Lower lobe of right lung (tissue), 2 donors: ENCODE measurements around the gene UBE2I. TPM values are rescaled to one million over a fixed set of nuclear protein-coding genes. Genes with fewer than 3 reads are reported as not detected.

Experiments
- ATAC-seq, 2 donors: fragments of 200-7000 bp; cut with Tn5 transposase; one replicate each; pipeline ENCODE4 v1.9.1; 2020 to 2022; ENCODE audit warnings: mild to moderate bottlenecking in 2 of 2, moderate library complexity in 2 of 2
- DNase-seq: peaks from one replicate; pipeline ENCODE4 v3.0.0-alpha.2; 2020
- H3K27ac ChIP-seq: fragments of 200-600 bp; one replicate; pipeline ENCODE4 v1.8.0; 2022
- H3K27me3 ChIP-seq: fragments of 200-600 bp; one replicate; pipeline ENCODE4 v1.8.0; 2022; ENCODE audit warnings: low read depth
- H3K36me3 ChIP-seq: fragments of 200-600 bp; one replicate; pipeline ENCODE4 v1.8.0; 2022; ENCODE audit warnings: mild to moderate bottlenecking
- H3K4me1 ChIP-seq: fragments of 200-600 bp; one replicate; pipeline ENCODE4 v1.8.0; 2022
- H3K4me3 ChIP-seq: fragments of 200-600 bp; one replicate; pipeline ENCODE4 v1.8.0; 2022; ENCODE audit warnings: mild to moderate bottlenecking
- H3K9me3 ChIP-seq: fragments of 200-600 bp; one replicate; pipeline ENCODE4 v1.8.0; 2022
- intact Hi-C: fragments of 100-400 bp; cut with DNase I; formaldehyde crosslinking; loops from one replicate; pipeline ENCODE4 v1.11.0; 2022
- total RNA-seq: library from RNA; stranded (reverse); fragmentation: NEBNext Ultra II Directional; extraction: Animal tissue kit (Norgen Biotek cat#: 25700); gene quantifications from one replicate; pipeline ENCODE4 v1.2.1, GENCODE V29; 2021
- TF ChIP-seq, protein P1 (sequence below): fragments of 200-600 bp; IDR thresholded peaks from one replicate; pipeline ENCODE4 v1.8.0; 2022; ENCODE audit warnings: antibody characterized with exemption, mild to moderate bottlenecking
- donor health status: DM: no; HTN: yes; CAD: no; lungs with severe emphysema.

Gene UBE2I
- total RNA-seq, 1 donor from 2014 or later, result 93.4 TPM

DNA sequence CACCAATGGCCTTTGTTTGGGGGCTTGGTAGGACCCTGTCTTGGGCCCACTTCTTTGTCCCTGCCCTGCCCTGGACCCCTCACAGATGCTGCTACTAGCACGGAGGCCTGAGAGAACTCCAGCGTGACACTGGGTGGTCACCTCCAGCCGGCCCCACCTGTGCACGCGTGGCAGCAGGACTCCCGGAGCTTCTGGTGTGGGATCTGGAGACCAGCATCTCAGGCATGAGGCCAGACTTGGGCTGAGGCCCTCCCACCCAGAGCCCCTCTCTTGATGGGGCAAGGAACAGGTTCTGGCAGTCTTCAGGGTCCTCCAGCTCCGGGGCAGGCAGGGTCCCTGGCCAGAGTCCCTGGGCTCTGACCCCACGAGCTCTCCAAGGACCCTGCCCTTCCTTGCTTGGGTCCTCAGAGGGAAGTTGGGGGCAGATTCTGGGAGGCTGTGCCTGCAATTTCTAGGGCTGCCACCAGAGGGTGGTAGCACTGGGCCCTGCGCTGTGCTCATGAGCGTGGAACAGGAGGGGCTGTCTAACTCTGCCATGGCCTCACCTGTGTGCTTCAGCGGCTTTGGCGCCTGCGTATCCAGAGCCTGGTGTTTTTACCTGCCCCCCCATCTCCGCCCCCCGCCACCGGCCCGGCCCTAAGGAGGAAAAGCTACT lies 21.0 kb downstream of the UBE2I start:
- no peak overlapping the region for H3K4me3 ChIP-seq
- TF ChIP-seq, protein P1, sequence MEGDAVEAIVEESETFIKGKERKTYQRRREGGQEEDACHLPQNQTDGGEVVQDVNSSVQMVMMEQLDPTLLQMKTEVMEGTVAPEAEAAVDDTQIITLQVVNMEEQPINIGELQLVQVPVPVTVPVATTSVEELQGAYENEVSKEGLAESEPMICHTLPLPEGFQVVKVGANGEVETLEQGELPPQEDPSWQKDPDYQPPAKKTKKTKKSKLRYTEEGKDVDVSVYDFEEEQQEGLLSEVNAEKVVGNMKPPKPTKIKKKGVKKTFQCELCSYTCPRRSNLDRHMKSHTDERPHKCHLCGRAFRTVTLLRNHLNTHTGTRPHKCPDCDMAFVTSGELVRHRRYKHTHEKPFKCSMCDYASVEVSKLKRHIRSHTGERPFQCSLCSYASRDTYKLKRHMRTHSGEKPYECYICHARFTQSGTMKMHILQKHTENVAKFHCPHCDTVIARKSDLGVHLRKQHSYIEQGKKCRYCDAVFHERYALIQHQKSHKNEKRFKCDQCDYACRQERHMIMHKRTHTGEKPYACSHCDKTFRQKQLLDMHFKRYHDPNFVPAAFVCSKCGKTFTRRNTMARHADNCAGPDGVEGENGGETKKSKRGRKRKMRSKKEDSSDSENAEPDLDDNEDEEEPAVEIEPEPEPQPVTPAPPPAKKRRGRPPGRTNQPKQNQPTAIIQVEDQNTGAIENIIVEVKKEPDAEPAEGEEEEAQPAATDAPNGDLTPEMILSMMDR, result peak; percentile 41
- intact Hi-C loops, result no loop called here
- peaks cover 31% of the 10 kb centered on the region for H3K27me3 ChIP-seq
- DNase-seq (no peak), ATAC-seq (no peak)
- H3K36me3 ChIP-seq, result peaks cover 9% of the 10 kb centered on the region
- H3K9me3 ChIP-seq, result no peaks in the 10 kb centered on the region
- H3K27ac ChIP-seq, result peak overlapping the region; percentile 79
- H3K4me1 ChIP-seq, result peaks cover 34% of the 10 kb centered on the region

DNA sequence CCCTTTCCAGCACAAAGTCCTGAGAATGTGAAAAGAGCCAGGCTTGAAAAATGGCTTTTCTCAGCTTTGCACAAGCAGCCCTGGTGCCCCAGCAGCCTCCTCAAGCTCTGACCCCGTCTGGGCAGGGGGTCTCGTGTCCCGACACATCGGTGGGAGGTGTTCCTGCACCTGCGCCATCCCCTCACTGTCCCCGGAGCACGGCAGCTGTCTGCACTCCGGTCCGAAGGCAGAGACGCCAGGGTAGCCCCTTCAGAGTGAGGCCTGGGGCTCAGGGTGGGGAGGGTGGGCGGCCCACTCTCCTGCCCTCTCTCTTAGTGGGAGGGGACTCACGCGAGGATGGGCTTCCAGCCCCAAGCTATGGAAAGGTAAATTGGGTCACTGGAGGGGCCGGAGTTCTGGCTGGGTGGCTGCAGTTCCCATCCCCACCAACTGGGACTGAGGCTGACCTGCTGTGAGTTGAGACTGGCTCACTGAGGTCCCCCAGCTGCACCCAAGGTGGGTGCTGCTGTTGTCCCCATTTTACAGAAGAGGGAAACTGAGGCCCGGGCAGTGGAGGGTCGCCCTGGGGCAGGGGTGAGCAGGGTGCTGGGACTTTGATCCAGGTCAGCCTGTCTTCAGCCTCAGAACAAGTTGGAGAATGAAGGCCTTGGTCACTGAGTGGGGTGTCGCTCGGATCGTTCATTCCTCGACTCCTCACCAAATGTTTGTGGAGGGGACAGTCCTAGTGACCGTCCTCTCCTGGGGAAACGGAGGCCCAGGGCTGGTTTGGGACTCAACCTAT lies 21.7 kb downstream of the UBE2I start:
- Histone ChIP-seq H3K9me3 (no peaks in the 10 kb centered on the region), H3K36me3 (peaks cover 1% of the 10 kb centered on the region), H3K27me3 (peaks cover 37% of the 10 kb centered on the region), H3K27ac (peak overlapping the region; percentile 79), H3K4me3 (peak overlapping the region; percentile 54), H3K4me1 (peaks cover 34% of the 10 kb centered on the region)
- TF ChIP-seq, protein P1, result no peak
- intact Hi-C loops, result no loop called here
- no peak for ATAC-seq
- no peak for DNase-seq

DNA sequence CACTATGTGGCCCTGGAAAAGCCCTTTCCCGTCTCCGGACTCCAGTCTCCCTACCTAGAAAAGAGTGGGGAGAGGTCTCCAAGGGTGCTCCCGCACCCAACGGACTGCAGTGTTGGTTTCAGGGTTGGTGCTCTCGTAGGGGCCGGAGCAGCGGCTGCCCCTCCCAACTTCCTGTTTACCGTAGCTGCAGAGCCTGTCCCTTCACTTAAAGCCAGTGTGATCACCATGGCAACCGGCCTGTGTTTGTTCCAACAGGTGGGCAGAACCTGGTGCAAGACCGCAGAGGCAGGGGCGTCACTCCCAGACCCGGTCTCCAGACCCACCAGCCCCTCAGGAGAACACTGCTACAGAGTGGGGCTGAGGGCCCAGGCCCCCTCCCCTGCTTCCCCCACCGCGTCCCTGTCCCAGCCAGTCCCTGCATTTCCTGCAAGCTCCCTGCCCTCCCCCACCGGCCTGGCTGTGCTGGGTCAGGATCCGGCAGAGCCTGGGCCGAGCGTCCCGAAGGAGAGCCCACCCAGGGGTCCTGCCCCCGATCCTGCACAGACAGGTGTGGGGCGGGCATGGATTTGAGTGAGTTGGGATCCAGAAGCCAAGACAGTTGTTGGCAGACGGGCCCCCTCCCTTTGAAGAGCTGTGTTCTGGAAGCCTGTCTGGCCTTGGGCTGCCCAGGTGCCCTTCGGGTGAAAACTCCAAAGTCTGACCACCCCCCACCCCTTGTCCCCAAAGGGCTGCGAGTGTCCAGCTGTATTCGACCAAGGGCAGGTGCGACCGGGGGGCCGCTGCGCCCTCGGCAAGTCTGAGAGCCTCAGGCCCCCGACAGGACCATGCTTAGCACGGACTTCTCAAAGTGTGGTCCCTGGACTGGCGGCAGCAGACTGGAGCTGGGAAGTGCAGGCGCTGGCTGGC lies 22.5 kb downstream of the UBE2I start:
- Histone ChIP-seq H3K36me3 (no peaks in the 10 kb centered on the region), H3K27ac (peak overlapping the region; percentile 79), H3K4me1 (peaks cover 34% of the 10 kb centered on the region), H3K9me3 (no peaks in the 10 kb centered on the region), H3K4me3 (peak overlapping the region; percentile 54), H3K27me3 (peaks cover 42% of the 10 kb centered on the region)
- DNase-seq (peak; percentile 89), ATAC-seq (peak; percentile 75 to 78)
- TF ChIP-seq, protein P1, result no peak
- intact Hi-C loops, result no loop called here

DNA sequence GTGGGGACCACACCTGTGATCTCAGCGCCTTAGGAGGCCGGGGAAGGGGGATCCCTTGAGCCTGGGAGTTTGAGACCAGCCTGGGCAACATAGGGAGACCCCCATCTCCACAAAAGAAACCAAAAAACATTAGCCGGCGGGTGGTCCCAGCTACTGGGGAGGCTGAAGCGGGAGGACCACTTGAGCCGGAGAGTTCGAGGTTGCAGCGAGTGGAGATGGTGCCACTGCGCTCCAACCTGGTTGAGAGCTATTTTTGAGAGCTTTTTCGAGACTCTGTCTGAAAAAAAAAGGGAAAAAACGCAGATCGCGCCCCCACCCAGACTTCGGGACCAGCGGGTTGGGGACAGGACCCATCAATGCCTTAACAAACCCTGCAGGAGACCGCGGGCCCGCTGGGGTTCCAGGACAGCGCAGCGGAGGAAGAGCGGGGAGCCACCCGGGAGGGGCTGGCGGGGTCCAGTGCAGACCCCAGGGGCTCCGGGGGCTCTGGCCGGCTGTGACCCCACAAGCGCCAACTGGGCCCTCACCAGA lies 23.2 kb downstream of the UBE2I start:
- DNase-seq, result no peak
- ATAC-seq, result peak in 1 of 2 donors; percentile 0
- TF ChIP-seq, protein P1, result no peak
- peak overlapping the region; percentile 54 for H3K4me3 ChIP-seq
- no peaks in the 10 kb centered on the region for H3K9me3 ChIP-seq
- H3K27ac ChIP-seq, result peak overlapping the region; percentile 79
- H3K4me1 ChIP-seq, result peaks cover 34% of the 10 kb centered on the region
- H3K27me3 ChIP-seq, result peaks cover 42% of the 10 kb centered on the region
- intact Hi-C loops, result no loop called here
- no peaks in the 10 kb centered on the region for H3K36me3 ChIP-seq

DNA sequence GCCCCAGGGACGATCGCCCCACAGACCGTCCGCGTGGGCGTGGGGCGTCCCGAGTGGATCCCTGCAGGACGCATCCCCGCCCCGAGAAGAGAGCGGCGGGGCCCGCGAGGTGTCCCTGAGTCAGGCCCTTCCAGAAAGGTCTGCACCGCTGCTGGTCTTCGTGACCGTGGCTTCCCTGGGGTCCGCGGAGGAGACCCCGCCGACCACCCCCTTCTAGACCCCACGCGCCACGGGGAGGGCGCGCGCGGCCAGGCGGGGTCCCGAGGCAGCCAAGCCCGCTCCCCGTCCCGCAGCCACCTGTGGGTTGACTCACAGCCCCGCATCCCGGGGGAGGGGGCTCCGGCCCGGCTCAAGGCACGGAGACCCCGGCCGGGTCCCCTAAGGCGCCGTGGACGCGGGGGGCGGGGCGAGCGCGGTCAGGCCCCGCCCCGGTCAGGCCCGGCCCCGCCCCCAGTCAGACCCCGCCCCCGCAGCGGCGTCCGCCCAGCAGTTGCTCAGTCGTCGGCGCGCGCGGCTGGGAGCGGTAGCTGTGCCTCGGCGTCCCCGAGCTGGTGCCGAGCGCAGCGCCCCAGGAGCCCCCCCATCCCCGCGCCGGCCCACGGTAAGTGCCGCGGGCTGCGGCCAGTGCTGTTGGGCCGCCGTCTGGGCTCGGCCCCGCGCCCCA lies 23.8 kb downstream of the UBE2I start, which contains the start of gene BAIAP3:
BAIAP3 (plus strand) TSS at position 497 of the 664 bp plus-strand sequence. CDS start 4,905 bp downstream, outside the sequence.
- H3K27ac ChIP-seq, result peak within 1 kb of the TSS; percentile 79
- intact Hi-C loops, result no loop called here
- ATAC-seq (peak; percentile 62 to 78), DNase-seq (no peak)
- peak within 1 kb of the TSS; percentile 54 for H3K4me3 ChIP-seq
- H3K4me1 ChIP-seq, result peaks cover 34% of the 10 kb centered on the region
- no peaks in the 10 kb centered on the region for H3K9me3 ChIP-seq
- TF ChIP-seq, protein P1, result no peak
- no peaks in the 10 kb centered on the region for H3K36me3 ChIP-seq
- H3K27me3 ChIP-seq, result peaks cover 42% of the 10 kb centered on the region
